D721Med (cell line): ENCODE results near the gene AOAH.

ENCODE experiments used
- DNase-seq: peaks from one replicate; pipeline ENCODE4 v3.0.0; 2011; ENCODE audit warnings: low spot score; ENCODE audit not compliant: insufficient read length
- FAIRE-seq: peaks from 2 replicates; lab custom pipeline; 2011; peaks lifted over from hg19 to GRCh38; lab: Jason Lieb, UNC
- TF ChIP-seq, protein P1 (sequence below): IDR thresholded peaks from 2 replicates; pipeline ENCODE4 v1.5.1; 2012; ENCODE audit warnings: mild to moderate bottlenecking, control low read depth; ENCODE audit not compliant: insufficient read depth; ENCODE audit errors: missing control alignments

Gene AOAH

DNA sequence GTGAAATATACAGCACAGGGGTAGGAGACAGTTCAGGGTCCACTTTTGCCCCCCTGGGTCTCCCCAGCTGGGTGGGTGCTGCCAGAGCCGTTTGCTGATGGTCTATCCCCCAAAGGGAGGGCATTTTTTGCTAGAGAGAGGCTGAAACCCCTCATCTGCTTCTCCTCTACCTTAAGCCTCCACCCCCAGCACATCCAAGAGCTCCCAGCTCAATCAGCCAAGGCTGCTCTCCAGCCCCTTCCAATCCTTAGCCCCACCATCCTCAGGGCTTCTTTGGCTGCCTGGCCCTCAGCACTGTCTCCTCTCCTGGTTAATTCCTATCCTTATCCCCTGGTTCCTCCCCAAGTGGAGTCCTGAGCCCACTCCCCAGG lies 153.1 kb downstream of the AOAH start:
- TF ChIP-seq, protein P1, sequence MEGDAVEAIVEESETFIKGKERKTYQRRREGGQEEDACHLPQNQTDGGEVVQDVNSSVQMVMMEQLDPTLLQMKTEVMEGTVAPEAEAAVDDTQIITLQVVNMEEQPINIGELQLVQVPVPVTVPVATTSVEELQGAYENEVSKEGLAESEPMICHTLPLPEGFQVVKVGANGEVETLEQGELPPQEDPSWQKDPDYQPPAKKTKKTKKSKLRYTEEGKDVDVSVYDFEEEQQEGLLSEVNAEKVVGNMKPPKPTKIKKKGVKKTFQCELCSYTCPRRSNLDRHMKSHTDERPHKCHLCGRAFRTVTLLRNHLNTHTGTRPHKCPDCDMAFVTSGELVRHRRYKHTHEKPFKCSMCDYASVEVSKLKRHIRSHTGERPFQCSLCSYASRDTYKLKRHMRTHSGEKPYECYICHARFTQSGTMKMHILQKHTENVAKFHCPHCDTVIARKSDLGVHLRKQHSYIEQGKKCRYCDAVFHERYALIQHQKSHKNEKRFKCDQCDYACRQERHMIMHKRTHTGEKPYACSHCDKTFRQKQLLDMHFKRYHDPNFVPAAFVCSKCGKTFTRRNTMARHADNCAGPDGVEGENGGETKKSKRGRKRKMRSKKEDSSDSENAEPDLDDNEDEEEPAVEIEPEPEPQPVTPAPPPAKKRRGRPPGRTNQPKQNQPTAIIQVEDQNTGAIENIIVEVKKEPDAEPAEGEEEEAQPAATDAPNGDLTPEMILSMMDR, result no peak
- no peak for FAIRE-seq

DNA sequence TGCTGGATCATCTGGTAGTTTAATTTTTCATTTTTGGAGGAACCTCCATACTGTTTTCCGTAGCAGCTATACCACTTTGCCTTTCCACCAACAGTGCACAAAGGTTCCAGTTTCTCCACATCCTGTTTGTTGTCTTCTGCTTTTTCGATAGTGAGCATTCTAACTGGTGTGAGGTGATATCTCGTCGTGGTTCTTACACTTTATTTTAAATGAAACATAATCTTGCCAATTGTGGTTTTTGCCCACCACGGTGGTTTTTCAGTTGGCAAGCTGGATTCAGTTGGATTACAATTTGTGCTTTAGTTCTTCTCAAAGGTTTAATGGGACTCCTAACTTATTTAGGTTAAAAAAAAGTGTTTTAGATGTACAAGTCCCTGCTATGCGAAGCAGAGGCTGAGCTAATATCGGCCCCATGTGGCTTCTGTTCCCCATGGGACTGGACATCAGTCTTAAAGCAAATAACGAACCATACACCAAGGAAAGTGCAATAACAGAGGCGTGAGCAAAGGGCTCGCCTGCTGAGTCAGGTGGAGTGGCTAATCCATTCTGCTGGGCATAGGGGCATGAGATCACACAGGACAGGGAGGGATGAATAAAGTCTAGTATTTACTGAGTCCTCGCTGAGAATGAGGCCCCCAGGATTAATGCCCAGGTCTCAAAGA lies 153.6 kb downstream of the AOAH start:
- TF ChIP-seq, protein P1, result no peak
- no peak for DNase-seq
- no peak for FAIRE-seq

More for the DNA sequence above, 153.1 kb downstream of the AOAH start:
- no peak for DNase-seq

DNA sequence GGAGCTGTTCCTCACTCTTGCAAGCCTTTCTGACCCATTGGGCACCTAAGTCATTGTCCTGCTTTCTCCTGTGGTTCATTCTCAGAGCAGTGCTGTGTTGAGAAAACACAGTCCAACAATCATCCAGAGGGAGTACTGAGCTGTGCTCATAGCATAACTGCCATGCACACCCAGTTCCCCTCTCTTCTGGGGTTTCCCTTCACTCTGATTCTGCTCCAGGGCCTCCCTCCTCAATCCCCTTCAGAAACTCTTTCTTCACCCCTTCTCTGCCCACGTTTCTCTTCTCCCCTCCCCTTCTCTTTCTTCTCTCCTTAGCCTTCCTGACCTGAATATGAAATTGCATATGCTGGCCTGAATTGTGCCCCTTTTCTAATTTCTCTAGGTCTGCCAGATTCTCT lies 155.8 kb downstream of the AOAH start:
- TF ChIP-seq, protein P1, result no peak
- no peak for FAIRE-seq
- no peak for DNase-seq

DNA sequence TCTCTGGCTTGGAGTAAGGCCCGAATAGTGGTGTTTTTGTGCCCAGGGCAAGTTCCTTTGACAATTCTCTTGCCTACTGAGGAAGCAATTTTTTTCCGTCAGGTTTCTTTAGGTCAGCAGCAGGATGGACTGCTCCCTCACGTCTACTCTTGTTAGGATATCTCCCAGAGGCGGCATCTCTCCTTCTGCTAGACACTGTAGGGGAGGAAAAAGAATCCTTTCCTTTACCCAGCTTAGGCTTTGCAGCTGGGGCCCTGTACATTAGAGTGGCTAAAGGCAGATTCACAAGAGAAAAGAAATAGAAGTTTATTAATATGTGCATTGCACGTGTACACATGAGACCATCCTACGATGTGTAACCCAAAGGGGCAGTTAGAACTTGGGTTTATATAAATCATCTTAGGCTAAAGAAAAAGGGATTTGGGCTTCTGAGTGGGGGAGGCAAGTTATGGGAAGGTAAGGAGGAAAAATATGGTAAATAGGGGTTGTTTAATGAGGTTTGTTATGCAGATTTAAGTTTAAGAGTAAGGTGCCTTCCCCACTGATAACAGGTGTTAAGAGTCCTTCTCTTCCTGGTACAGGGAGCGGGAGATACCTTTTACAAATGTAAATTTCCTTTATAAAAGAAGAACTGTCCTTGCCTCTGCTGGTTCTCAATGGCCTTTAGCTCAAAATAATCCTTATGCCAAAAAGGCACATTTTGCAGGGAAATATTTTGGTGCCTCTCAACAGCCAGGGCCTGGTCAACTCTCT lies 156.4 kb downstream of the AOAH start:
- no peak for DNase-seq
- TF ChIP-seq, protein P1, result no peak
- FAIRE-seq, result no peak

DNA sequence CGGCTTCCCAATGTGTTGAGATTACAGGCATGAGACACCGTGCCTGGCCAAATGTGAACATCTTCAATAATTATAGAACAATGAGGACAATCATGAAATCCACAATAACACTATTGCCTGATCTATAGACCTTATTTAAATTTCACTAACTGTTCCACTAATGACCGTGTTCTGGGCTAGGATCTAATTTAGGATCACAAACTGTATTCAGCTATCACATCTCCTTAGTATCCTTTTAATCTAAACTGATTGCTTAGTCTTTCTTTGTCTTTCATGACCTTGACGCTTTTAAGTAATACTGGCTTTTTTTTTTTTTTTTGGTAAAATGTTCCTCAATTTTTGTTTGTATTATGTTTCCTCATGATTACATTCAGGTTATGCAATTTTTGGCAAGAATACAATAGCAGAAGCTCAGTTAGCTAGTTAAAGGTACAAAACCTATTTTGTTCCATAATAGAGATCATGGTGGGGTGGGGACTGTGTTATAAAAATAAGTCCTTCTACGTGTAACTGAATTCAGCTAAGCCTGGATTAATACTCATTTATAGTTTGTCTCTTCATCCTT lies 158.4 kb downstream of the AOAH start:
- FAIRE-seq, result no peak
- DNase-seq, result no peak

DNA sequence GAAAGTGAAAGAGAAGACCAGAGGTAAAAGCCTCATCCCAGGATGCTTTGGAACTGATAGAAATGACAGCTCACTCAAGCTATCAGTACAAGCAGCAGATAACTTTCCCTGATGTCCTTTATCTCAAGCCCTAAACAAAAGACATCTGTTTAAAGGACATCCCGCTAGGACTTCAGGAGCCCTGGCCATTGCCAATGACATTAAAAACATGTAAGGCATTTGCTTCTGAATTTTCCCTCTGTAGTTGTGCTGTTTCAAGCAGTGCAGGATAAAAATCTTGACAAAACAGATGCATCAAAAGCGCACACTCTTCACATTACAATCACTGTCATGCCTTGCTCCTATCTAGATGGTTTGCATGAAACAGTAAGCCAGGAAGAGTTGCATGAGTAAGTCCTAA lies 159.8 kb downstream of the AOAH start:
- DNase-seq (no peak), FAIRE-seq (no peak)
- TF ChIP-seq, protein P1, result no peak

More for the DNA sequence above, 158.4 kb downstream of the AOAH start:
- TF ChIP-seq, protein P1, result no peak

DNA sequence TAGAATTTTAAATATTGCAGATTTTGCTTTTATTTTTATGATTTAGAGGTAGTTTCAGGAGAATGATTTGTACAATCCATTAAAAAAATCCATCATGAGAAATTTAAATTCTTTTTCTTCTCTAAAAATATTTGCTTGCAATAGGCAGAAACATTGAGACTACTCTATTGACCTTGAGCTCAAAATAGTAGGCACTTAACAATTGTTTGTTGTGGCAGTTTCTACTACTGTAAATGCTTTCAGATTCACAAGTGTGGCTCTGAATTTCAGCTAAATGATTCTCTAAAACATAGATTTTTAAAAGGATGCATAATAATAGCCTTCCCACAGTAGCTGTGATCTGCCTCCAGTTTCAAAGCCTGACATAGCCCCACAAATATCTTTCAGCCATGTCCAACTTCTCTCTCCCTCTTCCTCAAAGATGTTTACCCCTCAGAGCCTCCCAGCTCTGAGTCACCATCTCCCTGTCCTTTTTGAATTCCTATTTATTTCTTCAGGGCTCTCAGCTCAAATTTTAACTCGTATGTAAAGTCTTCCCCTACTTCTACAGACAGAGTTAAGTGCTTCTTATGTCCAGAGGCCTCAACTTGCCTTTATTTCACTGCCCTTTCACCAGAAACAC lies 160.5 kb downstream of the AOAH start:
- TF ChIP-seq, protein P1, result no peak
- FAIRE-seq (no peak), DNase-seq (no peak)
